GM18519 (cell line): Measurements from ENCODE around the gene KLRF1.

Experiments
- ATAC-seq: cut with Tn5 transposase; IDR thresholded peaks from one replicate; pipeline ENCODE4 v1.9.1; 2021; ENCODE audit warnings: mild to moderate bottlenecking, moderate library complexity; ENCODE audit not compliant: unreplicated experiment, low FRiP score

Gene KLRF1, protein sequence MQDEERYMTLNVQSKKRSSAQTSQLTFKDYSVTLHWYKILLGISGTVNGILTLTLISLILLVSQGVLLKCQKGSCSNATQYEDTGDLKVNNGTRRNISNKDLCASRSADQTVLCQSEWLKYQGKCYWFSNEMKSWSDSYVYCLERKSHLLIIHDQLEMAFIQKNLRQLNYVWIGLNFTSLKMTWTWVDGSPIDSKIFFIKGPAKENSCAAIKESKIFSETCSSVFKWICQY

DNA sequence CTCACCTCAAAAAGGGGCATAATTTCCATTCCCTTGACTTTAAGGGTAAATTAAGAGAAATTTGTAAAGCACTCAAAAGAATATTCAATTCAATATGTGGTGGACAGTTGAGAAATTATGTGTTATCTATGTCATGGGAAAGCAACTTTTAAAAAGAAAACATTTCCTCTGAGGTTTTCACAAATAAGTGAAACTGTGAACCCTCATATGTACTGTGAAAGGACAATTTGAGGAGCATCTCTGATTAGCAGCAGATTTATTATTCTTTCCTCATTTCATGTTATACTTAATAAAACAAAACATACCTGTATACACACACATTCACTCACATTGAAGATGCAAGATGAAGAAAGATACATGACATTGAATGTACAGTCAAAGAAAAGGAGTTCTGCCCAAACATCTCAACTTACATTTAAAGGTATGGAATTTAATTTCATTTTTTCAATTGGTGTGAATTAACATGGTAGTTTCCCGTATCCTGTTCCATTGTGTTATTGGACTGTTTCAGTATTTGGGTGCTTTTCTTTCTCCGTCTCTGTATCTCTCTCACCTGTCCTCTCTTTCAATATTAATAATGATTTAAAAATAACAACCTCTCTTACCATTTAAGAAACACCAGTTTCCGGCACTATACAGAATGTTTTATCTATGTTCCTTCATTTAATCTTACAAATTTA, at the start of gene KLRF1:
TSS of gene KLRF1 (plus strand) at position 273 of the 680 bp plus-strand sequence. CDS start at position 337, 64 bp downstream.
- no peak for ATAC-seq

DNA sequence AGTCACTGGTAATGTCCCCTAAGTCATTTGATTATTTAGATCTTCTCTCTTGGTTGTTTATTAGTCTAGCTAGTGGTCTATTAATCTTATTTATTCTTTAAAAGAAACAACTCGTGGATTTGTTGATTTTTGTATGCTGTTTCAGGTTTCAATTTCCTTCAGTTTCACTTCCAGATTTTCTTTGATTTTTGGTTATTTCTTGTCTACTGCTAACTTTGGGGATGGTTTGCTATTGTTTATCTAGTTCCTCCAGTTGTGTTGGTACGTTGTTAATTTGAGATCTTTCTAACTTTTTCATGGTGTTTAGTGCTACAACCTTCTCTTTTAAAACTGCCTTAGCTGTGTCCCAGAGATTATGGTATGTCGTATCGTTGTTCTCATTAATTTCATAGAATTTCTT, 48.1 kb upstream of the KLRF1 start:
- ATAC-seq, result no peak

DNA sequence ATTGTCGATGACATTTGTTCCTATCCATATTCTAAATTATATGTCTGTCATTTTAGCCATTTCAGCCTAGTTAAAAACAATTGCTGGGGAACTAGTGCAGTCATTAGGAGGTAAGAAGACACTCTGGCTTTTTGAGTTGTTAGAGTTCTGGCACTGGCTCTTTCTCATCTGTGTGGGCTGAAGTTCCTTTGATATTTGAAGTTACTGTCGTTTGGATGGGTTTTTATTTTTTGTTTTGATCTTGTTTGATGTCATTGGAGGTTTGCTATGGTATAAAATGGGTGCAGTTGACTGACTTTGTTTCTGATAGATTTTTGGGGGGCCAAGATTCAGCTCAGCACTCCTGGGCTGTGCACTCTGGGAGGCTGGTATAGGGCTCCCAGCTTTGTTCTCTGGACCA, 45.9 kb upstream of the KLRF1 start:
- no peak for ATAC-seq

DNA sequence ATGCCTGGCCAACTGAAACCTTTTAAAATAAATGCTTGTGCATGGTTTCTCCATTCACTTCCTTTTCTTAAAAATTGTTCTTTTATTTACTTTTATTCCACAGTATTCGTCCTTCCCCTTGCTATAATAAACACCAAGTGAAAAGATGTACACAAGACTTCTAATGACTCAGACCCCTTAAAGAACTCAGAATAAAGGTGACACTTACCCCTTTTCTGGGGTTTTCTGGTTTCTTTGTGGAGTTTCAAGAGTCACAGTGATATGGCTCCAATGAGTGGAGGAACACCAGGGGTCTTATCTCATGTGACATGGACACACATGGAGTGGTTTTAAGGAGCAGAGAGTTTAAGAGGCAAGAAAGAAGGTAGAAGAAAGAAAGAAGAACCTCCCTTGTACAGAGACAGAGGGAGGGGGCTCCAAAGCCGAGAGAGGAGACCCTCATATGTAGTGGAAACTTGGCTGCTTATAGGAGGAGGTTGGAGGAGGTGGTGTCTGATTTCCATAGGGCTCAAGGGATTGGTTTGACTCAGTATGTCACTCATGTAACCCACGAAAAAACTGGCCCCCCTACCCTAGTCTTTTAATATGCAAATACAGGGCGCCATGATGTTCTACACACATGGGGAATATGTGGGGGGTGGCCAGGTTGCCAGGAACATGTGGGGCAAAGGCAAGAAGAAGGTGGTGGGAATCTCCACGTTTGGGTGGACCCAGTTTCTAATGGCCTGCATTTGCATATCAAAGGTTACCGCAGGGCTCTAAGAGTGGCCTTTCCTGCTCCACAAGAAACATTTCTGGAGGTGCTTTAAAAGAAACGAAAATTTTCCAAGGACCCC, 44.5 kb upstream of the KLRF1 start:
- no peak for ATAC-seq

DNA sequence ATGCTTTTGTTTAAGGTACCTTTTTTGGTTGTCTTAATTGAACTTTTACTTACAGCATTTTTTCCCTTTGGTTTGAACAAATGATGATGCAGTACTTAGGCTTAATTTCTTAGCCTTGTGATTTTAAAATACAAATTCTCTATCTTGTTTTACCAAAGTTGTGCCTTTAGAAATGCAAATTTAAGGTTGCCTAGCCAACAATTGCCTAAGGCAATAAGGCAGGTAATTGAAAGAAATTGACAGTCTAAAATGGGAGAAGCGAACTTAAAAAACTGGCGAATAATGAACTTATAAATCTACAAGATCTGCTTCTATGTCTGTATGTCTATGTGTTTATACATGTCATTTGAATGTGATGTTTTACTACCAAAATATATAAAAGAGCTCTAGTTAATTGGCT, 43.0 kb upstream of the KLRF1 start:
- no peak for ATAC-seq

DNA sequence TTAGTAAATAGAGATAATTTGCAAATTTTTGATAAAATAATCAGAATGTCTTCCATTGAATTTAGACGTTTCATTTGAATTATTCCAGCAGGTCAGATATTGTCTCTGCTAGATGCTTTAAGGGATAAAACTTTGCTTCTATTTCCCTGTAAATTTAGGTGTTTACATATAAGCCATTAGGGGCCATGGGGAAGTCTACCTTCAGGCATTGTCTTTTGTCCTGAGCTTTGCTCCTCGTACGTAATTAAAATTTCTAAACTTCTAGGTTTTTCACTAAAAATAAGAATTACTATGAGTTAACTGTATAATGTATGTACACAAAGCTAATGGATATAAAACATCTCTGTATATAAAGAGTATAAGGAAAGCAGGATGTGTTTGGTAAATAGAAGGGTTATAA, 42.5 kb upstream of the KLRF1 start:
- ATAC-seq, result no peak

DNA sequence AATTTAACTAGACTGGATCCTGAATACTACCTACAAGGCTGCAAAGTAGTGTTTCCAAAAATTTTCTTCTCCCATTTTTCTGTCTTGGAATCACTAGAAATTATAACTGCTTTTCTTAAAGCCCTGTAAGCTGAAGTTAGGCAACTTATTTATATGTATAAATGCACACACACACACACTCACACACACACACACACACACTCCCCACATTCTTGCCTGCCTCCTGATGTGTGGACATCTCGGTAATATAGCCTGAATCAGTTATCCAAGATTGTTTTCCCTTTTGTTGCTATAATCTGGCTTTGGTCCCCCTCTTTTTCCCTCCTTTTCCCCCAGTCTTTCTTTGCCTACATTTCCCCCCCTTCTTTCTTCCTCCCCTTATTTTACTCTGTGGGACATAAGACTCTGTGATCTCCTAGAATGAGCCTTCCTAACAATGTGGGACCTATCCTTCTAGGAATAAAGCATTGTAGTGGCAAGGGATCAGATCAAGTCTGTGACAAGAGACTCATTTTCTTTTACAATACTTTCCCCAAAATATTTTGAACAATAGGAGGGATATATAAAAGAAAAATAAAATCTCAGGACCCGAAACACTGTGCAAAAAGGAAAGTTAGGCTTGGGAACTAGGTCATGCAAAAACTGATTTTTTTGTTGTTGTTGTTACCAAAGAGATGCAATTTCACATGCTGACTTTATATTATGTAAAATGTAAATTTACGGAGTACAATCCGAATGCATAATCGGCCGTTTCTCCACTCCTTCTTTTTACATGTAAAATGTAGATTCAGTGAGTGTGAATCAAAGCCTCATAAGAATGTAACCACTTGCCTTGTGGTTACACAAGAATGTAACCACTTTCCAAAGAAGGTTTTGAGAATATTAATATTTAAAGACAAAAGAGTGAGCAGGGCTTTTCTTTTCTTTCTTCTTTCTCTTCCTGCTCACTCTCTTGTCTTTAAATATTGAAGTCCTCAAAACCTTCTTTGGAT, 40.3 kb upstream of the KLRF1 start:
- no peak for ATAC-seq

DNA sequence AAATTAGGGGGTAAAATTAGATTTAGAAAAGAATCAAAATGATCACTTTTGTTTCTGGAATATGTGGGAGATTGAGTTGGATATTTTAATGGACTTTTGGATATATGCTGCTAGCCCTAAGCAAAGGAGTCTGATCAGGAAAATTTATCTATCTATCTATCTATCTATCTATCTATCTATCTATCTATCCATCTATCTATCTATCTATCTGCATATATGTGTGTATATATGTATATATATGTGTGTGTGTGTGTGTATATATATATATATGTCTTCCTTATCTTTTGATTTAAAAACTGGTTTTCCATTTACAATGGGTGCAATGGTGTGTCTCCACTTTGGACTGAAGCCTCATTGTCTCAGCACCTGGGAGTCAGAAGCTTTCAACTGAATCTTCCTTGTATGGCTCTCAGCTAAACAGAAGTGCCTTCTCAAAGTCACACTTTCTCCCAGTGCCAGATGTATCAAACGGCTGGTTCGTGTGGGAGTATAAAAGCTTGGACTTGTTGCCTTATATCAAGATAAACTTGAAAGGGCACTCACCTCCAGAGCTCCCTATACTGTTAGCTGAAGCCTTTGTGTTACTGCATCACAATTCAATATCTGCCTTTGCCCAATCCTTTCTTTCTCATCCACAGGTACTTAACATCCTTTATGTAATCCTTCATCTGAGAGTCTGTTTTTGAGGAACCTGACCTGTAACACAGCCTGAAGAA, 34.9 kb upstream of the KLRF1 start:
- ATAC-seq, result no peak

DNA sequence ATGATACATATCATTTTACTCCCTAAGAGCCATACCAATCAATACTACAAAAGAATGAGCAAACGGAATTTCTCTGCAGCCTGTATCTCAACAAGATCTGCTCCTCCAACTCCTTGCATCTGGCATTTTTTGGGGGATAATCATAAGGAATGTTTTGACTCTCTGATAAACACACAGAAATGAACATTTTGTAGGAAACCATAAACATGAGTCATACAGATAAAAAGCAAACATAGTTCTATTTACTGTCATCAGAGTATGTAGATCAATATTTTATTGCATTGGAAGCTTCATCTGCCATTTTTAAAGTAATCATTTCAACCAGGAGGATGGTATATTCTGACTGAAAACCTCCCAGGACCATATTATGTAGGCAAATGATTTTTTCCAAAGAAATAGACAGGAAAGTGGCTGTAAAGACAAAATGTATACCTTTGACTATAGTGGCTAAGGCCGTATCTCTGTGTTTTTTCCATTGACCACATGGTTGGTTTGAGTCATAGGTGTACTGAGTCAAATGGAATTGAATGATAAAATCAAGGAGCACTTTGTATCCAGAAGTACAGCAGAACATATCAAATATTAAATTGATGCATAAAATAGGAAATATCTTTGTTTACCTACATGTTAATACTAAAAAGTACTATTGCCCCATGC, 34.2 kb upstream of the KLRF1 start:
- ATAC-seq, result no peak

DNA sequence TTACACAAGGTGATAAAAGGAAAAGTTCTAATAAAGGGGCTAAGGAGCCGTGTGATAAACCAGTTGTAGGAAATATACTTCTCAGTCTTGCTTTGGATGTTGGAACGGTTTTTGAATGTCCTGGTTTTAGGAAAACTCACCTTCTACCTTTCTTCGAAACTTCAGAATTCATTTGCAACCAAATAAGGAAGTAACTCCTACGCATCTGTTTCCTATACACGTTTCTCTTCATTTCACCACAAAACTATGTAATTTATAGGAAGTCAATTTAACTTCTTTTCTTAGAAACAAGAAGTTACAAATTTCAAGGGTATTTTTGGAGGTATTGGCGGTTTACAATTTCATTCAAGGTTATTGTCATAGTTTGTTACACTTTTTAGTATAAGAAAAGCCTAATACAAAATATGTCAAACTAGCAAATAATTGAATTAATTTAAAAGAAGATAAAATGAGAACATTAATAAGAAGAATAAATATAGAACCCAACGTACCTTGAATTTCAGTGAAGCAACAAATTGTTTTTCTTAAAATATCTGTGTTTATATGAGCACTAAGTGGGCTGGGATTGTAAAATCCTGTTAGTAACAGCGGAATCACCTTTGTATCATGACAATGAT, 33.4 kb upstream of the KLRF1 start:
- ATAC-seq, result no peak

DNA sequence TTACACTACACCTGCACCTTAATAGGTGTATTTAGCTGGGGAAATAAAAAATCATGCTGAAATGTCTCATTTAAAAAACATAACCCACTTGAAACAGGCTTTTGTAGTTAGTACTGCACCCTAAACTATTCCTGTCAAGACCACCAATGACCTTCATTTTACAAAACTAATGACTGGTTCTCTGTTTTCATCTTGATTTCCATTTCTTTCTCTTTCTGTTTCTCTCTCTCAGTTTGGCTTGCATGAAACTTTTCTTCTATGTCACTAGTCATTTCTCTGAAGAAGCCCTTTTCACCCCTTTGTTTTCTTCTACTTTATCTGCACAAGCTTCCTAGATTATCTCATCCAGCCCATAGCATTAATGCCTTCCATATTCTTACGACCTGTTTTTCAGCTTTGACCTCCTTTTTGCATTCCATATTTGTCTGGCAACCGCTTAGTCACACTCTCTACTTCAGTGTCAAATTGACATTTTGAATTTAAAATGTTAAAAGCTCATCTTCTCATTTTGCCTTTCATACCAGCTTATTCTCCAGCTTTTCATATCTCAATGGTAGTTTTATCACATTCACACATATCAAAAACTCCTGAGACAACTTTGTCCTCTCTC, 32.7 kb upstream of the KLRF1 start:
- no peak for ATAC-seq

DNA sequence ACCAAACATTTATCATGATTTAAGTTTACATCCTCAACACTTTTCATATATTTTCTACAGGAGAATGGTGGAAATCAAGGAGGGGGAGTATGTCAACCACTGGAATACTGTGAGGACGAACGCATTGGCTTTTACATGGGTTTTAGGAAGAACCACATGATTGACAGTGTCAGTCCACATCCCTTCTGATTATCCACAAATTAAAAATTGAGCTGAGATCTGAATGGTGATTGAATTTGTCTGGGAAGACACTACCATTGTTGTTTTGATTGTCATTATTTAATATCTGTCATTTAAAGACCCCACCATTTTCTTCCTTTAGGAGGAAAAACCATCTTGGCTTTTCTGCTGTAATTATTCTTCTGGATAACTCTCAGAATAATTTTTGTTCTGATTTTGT, 31.3 kb upstream of the KLRF1 start:
- ATAC-seq, result no peak

DNA sequence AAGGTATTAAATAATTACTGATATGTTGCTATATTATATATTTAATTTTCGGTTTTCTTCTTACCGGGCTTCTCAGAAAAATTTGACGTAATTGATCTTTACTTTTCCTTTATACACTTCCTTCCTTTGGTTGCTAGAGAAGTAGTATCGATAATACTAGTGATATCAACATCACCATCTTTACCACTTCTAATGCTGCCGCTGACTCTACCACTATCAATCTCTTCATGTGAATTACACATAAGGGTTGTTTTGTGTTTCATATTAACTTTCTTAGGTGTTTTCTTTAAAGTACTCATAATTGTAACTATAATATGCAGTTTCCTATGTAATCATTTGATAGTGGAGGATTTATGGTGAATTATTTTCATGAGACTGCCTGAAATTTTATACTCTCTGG, 30.9 kb upstream of the KLRF1 start:
- ATAC-seq, result no peak

DNA sequence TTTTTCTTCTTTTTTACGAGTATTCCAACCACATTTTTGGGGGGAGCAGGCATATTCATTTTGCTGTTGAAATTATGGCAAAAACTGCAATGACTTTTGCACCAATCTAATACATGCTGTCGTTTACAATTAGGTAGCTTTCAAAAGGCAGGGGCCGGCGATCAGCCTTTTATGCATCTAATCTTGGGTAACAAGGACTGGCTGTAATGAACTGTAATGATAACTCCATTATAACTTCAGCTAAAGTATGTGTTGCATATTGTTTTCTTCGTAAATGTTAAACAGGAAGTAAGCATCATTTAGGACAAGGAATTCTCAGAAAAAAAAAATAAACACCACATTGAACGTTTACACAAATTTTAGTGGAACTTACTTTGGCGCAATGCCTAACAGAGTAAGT, 30.3 kb upstream of the KLRF1 start:
- ATAC-seq, result no peak

DNA sequence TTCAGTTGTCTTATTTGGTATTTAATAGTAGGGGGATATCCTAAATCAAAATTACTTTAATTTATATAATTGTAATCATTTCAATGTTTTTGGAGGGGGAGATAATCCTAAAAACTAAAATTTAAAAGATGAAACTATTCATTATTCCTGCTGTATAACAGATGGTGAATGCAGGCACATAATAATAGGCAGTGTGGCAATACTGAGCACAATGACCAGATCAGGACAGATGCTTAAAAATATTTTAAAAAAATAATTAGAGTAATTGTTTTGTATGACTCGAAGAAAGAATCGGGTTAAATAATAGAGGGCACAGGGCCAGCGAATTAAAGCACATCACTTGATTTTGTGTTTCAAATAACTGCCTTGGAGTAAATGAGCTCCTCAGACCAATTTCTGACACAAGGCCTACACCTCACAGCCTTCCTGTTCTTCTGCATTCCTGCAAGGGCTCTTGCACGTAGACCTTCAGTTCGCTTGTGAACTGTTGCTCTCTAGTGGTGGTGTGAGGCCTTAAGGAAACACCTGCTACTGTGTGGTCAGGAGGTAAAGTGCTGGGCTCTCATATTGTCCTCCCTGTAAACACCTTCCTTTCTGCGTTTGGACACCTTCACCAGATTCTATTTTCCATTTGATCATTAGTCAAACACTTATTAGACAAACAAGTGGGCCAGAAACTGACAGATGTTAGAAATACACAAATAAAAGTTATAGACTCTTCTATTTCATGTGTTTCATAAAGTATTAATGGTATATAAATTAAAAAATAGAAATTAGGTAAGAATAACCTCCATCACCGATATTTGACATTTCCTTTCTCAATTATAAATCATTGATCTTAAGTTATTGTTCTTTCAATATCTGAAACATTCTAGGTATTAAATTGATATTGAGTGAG, 29.3 kb upstream of the KLRF1 start:
- peak; percentile 93 for ATAC-seq

DNA sequence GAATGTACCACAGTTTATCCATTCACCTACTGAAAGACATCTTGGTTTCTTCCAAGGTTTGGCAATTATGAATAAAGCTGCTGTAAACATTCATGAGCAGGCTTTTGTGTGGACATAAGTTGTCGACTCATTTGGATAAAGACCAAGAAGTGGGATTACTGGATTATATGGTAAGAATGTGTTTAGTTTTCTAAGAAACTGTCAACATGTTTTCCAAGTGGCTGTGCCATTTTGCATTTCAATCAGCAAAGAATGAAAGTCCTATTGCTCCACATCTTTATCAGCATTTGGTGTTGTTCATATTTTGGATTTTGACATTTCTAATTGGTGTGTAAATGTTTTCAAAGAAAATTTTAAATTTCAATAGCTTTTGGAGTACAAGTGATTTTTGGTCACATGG, 27.3 kb upstream of the KLRF1 start:
- ATAC-seq, result no peak

DNA sequence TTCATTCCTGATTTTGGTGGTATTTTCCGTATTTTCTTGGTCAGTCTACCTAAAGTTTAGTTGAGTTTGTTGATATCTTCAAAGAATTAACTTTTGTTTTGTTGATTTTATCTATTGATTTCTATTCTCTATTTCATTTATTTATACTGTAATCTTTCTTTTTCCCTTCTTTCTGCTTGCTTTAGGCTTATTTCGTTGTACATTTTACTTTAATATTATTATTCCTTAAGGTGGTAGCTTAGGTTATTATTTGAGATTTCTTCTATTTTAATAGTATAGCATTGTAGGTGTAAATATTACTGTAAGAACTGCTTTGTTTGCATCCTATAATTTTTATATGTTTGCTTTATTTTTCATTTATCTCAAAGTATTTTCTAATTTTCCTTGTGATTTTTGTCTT, 21.4 kb upstream of the KLRF1 start:
- no peak for ATAC-seq
